H1 (cell line): Measurements from ENCODE around the gene MTRFR. TPM values are rescaled to one million over a fixed set of nuclear protein-coding genes. Genes with fewer than 3 reads are reported as not detected.

Experiments
- SRF ChIP-seq: IDR thresholded peaks from 2 replicates; pipeline ENCODE4 v1.6.1; 2011; ENCODE audit warnings: mild to moderate bottlenecking, low read depth, low read length, moderate library complexity
- polyA plus RNA-seq, 7 experiments: library from polyadenylated mRNA; depleted of rRNA in 3 of 7; stranded (reverse) in 5 of 7; unstranded in 2 of 7; fragments of >200 nt in 5 of 7; fragments of 200-250 nt in 2 of 7; gene quantifications; 1 replicate in 5 of 7; 2 replicates in 1 of 7; 4 replicates in 1 of 7; pipeline versions ENCODE4 v1.2.1 to v1.2.3, GENCODE V29; 2011 to 2013; ENCODE audit warnings: missing spikeins in 2 of 7, mixed read lengths in 2 of 7
- total RNA-seq: library from RNA; stranded (reverse); fragmentation: NEBNext Ultra II Directional; extraction: Animal tissue kit (Norgen Biotek cat#: 25700); gene quantifications from 2 replicates; pipeline ENCODE4 v1.2.1, GENCODE V29; 2021

The MTRFR gene
- total and polyA plus RNA-seq, 2 of the 8 experiments (the other 6 are each of a cell fraction or from before 2014, with no cell fraction given): 9.2 to 12.9 TPM

- no peak for TF ChIP-seq SRF
These were observed 60.0 kb downstream of the MTRFR start (continued) for GRCh38 chr12:123293178-123293760.
